IPS DF 6.9 (cell line): Measurements from ENCODE around the gene ADAMTSL2.

Experiments used
- DNase-seq: peaks from one replicate; pipeline ENCODE4 v3.0.0-alpha.2; 2013; ENCODE audit warnings: low read depth, low spot score
- H3K27ac ChIP-seq: one replicate; pipeline ENCODE4 v1.5.1; 2013; ENCODE audit warnings: low read length, control low read depth
- H3K27me3 ChIP-seq: 2 replicates; pipeline ENCODE4 v1.6.1; 2013; ENCODE audit warnings: mild to moderate bottlenecking, low read length; ENCODE audit not compliant: control insufficient read depth, insufficient read depth
- H3K36me3 ChIP-seq: 2 replicates; pipeline ENCODE4 v1.6.1; 2013; ENCODE audit warnings: low read length; ENCODE audit not compliant: control insufficient read depth, insufficient read depth
- H3K4me1 ChIP-seq: 2 replicates; pipeline ENCODE4 v1.6.1; 2013; ENCODE audit warnings: low read length; ENCODE audit not compliant: control insufficient read depth, insufficient read depth
- H3K4me3 ChIP-seq: 2 replicates; pipeline ENCODE4 v1.5.1; 2013; ENCODE audit warnings: mild to moderate bottlenecking, low read length
- H3K9me3 ChIP-seq: 2 replicates; pipeline ENCODE4 v1.6.1; 2013; ENCODE audit warnings: low read length, inconsistent platforms; ENCODE audit not compliant: control insufficient read depth, insufficient read depth
- WGBS: extraction: QIAGEN DNeasy Blood & Tissue Kit; methylation state at CpG from one replicate; pipeline ENCODE4 v1.1.7; 2013; ENCODE audit warnings: mixed read lengths, missing lambda C conversion rate; ENCODE audit not compliant: insufficient read length, insufficient coverage; 5-methylcytosine and 5-hydroxymethylcytosine counted together

ADAMTSL2 gene

DNA sequence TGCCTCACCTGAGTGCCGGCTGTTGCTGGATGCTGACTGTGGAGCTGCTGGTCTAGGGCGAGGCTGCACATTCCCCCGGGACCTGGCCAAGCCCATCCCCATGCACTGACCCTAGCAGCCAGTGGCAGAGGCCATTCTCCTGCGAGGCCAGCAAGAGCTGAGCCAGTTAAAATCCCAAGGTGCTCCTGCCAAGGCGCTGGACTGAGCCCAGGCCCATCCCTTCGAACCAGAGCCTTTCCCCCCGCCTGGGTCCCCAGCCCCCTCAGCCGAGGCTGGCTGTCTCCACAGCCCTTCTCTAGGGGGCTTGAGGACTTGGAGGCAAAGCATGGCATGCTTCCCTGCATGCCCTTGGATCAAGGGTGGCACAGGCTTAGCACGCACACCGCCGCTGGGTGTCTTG is 1.6 kb downstream of the ADAMTSL2 start:
- Histone ChIP-seq H3K27ac (no peak overlapping the region), H3K36me3 (no peaks in the 10 kb centered on the region), H3K4me1 (peaks cover 12% of the 10 kb centered on the region), H3K9me3 (no peaks in the 10 kb centered on the region), H3K27me3 (peaks cover 1% of the 10 kb centered on the region; the same call in 1 of the 2 replicates), H3K4me3 (no peak overlapping the region)
- WGBS, result no CpG with 5 or more reads among the region's 11 CpGs
- no peak for DNase-seq

- Histone ChIP-seq H3K4me1 (peaks cover 12% of the 10 kb centered on the region), H3K9me3 (no peaks in the 10 kb centered on the region), H3K4me3 (no peak overlapping the region), H3K27ac (no peak overlapping the region), H3K27me3 (peaks cover 1% of the 10 kb centered on the region; the same call in 1 of the 2 replicates), H3K36me3 (no peaks in the 10 kb centered on the region)
- WGBS, result no CpG with 5 or more reads among the region's 9 CpGs
- no peak for DNase-seq
Observed at GRCh38 chr9:133536536-133536935, 2.0 kb downstream of the ADAMTSL2 start.

GRCh38 chr9:133537257-133537656 is 2.8 kb downstream of the ADAMTSL2 start:
- Histone ChIP-seq H3K27ac (no peak overlapping the region), H3K9me3 (no peaks in the 10 kb centered on the region), H3K4me1 (peaks cover 12% of the 10 kb centered on the region), H3K4me3 (no peak overlapping the region), H3K36me3 (no peaks in the 10 kb centered on the region), H3K27me3 (peaks cover 1% of the 10 kb centered on the region; the same call in 1 of the 2 replicates)
- no CpG with 5 or more reads among the region's 16 CpGs for WGBS
- DNase-seq, result no peak

DNA sequence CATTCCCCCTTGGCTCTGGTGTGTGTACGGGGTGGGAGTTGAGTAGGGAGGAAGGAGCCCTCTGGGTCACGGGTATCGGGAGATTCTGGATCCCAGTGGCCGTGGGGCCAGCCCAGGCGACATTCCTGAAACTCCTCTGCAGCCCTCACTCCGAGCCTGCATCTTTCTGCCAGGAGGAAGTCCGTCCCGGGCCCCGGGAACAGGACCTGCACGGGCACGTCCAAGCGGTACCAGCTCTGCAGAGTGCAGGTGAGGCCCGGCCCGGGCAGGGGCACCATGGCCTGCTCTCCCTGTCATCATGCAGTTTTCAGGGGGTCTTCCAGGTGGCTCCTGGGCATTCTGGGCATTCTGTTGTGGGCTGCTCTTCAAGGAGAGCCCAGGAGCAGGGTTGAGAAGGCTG is 3.7 kb downstream of the ADAMTSL2 start:
- Histone ChIP-seq H3K4me3 (no peak overlapping the region), H3K36me3 (no peaks in the 10 kb centered on the region), H3K27ac (no peak overlapping the region), H3K9me3 (no peaks in the 10 kb centered on the region), H3K4me1 (peaks cover 12% of the 10 kb centered on the region), H3K27me3 (peaks cover 1% of the 10 kb centered on the region; the same call in 1 of the 2 replicates)
- no CpG with 5 or more reads among the region's 14 CpGs for WGBS
- no peak for DNase-seq

DNA sequence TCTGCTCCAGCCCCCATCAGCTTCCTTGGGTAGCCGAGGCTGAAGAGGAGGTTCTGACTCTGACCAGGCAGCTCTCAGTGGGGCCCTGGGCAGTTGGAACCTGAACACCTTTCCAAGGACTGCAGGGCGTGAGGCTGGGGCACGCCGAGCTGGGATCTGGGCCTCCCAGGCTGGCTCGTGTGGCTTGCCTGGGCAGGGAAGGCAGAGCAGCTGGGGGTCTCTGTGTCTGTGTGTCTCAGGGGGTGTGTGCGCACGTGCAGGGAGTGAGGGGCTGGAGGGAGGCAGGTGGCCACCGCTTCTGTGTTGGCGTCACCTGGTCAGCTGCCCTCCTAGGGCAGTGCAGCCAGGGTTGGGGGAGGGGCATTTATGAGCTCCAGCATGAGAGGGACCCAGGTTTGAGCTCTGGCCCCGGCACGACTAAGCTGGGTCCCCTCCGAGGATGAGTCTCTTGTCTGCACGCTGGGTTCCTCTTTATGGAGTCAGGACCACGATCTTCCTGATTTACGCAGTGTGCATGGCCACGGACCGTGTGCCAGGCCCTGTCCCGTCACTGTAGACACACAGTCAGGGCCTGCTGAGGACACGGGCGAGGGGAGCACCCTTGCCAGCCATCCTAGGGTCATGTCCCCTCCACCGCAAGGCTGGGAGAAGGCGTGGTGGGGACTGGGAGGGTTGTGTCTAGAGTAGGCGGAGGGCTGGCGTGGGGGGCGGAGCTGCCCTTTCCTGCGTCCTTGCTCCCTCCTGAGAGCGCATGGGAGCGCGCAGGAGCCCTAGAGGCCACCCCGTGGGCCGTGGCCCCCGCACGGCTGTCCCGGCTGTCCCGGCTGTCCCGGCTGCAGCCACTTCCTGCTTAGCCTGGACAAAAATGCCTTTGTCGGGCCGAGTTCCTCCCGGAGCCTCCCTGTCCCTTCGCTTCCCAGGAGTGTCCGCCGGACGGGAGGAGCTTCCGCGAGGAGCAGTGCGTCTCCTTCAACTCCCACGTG is 4.6 kb downstream of the ADAMTSL2 start:
- Histone ChIP-seq H3K4me1 (peaks cover 9% of the 10 kb centered on the region), H3K4me3 (no peak overlapping the region), H3K27me3 (no peaks in the 10 kb centered on the region), H3K9me3 (no peaks in the 10 kb centered on the region), H3K27ac (no peak overlapping the region), H3K36me3 (no peaks in the 10 kb centered on the region)
- no peak for DNase-seq
- no CpG with 5 or more reads among the region's 47 CpGs for WGBS

DNA sequence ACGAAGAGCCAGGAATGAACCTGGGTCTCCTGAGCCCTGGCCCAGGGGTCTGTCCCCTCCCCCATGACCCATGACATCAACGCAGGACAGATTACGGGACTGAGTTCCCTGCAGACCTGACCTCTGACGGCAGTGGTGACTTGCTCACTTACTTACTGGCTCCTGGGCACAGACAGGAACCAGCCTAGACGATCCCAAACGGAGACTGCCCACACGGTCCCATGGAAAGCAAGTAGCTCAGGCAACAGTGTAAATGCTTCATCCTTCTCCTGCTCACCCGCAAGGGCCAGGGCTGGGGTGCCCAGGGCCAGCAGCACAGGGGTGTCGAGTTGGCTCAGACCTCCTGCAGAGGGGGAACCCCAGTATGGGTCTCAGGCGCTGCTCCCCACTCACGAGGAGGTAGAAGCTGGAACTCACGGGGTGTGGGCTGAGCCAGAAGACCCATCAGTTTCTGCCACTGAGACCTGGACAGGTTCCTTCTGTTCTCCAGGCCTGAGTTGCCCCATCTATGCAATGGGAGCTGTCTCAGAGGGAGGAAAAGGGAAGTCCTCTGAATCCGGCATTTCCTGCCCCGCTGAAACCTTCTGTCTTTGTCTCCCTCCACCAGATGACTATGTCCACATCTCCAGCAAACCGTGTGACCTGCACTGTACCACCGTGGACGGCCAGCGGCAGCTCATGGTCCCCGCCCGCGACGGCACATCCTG is 5.6 kb downstream of the ADAMTSL2 start:
- no peak for DNase-seq

DNA sequence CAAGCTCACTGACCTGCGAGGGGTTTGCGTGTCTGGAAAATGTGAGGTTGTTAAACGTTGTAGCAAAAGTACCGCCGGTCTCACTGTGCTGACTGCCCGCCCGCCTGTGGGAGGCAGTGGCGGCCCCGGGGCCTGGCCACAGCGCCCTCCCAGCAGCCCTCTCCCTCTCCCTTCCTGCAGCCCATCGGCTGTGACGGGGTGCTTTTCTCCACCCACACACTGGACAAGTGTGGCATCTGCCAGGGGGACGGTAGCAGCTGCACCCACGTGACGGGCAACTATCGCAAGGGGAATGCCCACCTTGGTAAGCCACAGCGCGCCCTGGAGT is 6.2 kb downstream of the ADAMTSL2 start:
- Histone ChIP-seq H3K27me3 (no peaks in the 10 kb centered on the region), H3K4me1 (peaks cover 6% of the 10 kb centered on the region), H3K9me3 (no peaks in the 10 kb centered on the region), H3K36me3 (no peaks in the 10 kb centered on the region), H3K27ac (no peak overlapping the region), H3K4me3 (no peak overlapping the region)
- WGBS, result no CpG with 5 or more reads among the region's 18 CpGs
- DNase-seq, result no peak

More for the DNA sequence above, 5.6 kb downstream of the ADAMTSL2 start:
- Histone ChIP-seq H3K4me3 (no peak overlapping the region), H3K27ac (no peak overlapping the region), H3K9me3 (no peaks in the 10 kb centered on the region), H3K4me1 (peaks cover 6% of the 10 kb centered on the region), H3K36me3 (no peaks in the 10 kb centered on the region), H3K27me3 (no peaks in the 10 kb centered on the region)
- no CpG with 5 or more reads among the region's 22 CpGs for WGBS

DNA sequence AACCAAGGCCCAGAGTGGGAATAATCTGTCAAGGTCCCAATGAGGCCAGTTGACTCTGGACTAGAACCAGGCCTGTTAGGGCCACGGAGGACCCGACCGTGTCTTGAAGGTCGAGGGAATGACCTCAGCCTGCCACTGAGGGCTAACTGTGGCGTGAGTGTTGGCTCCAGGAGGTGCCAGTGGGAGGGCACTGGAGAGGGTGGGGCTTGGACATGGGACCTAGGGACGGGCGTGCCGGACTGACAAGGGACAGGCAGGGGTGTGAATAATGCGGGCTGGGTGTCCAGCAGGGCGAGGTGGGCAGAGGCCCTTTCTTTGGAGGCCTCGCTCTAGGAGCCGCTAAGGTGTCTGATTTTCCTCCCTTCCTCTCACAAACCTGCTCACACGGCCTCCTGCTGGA is 7.5 kb downstream of the ADAMTSL2 start:
- Histone ChIP-seq H3K9me3 (no peaks in the 10 kb centered on the region), H3K4me3 (no peak overlapping the region), H3K27ac (no peak overlapping the region), H3K4me1 (peaks cover 11% of the 10 kb centered on the region), H3K36me3 (no peaks in the 10 kb centered on the region; the same call in 1 of the 2 replicates), H3K27me3 (no peaks in the 10 kb centered on the region)
- no CpG with 5 or more reads among the region's 13 CpGs for WGBS
- DNase-seq, result no peak

- Histone ChIP-seq H3K36me3 (no peaks in the 10 kb centered on the region; the same call in 1 of the 2 replicates), H3K27me3 (no peaks in the 10 kb centered on the region)
- DNase-seq, result no peak
Observed at GRCh38 chr9:133543772-133544467, 9.4 kb downstream of the ADAMTSL2 start.

More at GRCh38 chr9:133543772-133544467, 9.4 kb downstream of the ADAMTSL2 start:
- Histone ChIP-seq H3K9me3 (no peaks in the 10 kb centered on the region), H3K27ac (no peak overlapping the region), H3K4me3 (no peak overlapping the region), H3K4me1 (peaks cover 11% of the 10 kb centered on the region)
- no CpG with 5 or more reads among the region's 16 CpGs for WGBS
